Liver (tissue), 9 donors: ENCODE data around the gene PSMD6. TPM values are rescaled to one million over a fixed set of nuclear protein-coding genes. Genes with fewer than 3 reads are reported as not detected.

Experiments
- DNase-seq: peaks from one replicate; pipeline ENCODE4 v3.0.0-alpha.2; 2017; ENCODE audit warnings: low spot score
- H3K27ac ChIP-seq, 2 donors: one replicate each; pipeline ENCODE4 v1.7.0; 2013; ENCODE audit warnings: inconsistent platforms in 2 of 2, low read length in 2 of 2, control low read depth in 1 of 2, low read depth in 1 of 2, mild to moderate bottlenecking in 1 of 2
- H3K27me3 ChIP-seq, 4 donors: one replicate each; pipeline versions ENCODE4 v1.6.1 to v1.7.0; 2013; ENCODE audit warnings: low read length in 3 of 4, inconsistent platforms in 1 of 4, mild to moderate bottlenecking in 1 of 4, moderate library complexity in 1 of 4; ENCODE audit not compliant: control insufficient read depth in 4 of 4, insufficient read depth in 4 of 4
- H3K36me3 ChIP-seq, 4 donors: one replicate each; pipeline versions ENCODE4 v1.6.1 to v1.7.0; 2013; ENCODE audit warnings: low read length in 3 of 4, mild to moderate bottlenecking in 3 of 4, low read depth in 1 of 4, moderate library complexity in 1 of 4; ENCODE audit not compliant: control insufficient read depth in 4 of 4, insufficient read depth in 3 of 4
- H3K4me1 ChIP-seq, 4 donors: one replicate each; pipeline versions ENCODE4 v1.6.1 to v1.7.0; 2013; ENCODE audit warnings: low read length in 3 of 4, mild to moderate bottlenecking in 3 of 4, moderate library complexity in 1 of 4; ENCODE audit not compliant: control insufficient read depth in 4 of 4, insufficient read depth in 4 of 4
- H3K4me3 ChIP-seq, 3 donors: one replicate each; pipeline versions ENCODE4 v1.6.1 to v1.7.0; 2013; ENCODE audit warnings: low read length in 3 of 3, control low read depth in 1 of 3, low read depth in 1 of 3, mild to moderate bottlenecking in 1 of 3
- H3K9ac ChIP-seq, 2 donors: one replicate each; pipeline ENCODE4 v1.7.0; 2013; ENCODE audit warnings: low read length in 2 of 2, mild to moderate bottlenecking in 2 of 2, moderate library complexity in 2 of 2, control low read depth in 1 of 2, low read depth in 1 of 2
- H3K9me3 ChIP-seq, 4 donors: one replicate each; pipeline versions ENCODE4 v1.6.1 to v1.7.0; 2013; ENCODE audit warnings: low read length in 3 of 4; ENCODE audit not compliant: control insufficient read depth in 4 of 4
- ATF3 ChIP-seq: IDR thresholded peaks from 2 replicates; pipeline ENCODE4 v1.6.1; 2016; ENCODE audit warnings: antibody characterized with exemption
- CTCF ChIP-seq: fragments of 150-350 bp; IDR thresholded peaks from 2 replicates; pipeline ENCODE4 v1.5.1; 2017; ENCODE audit warnings: improper control_type of control experiment, low read depth, low read length; ENCODE audit not compliant: missing input control
- EGR1 ChIP-seq, 2 donors: IDR thresholded peaks; 2 replicates each; pipeline ENCODE4 v1.6.1; 2016 to 2018; ENCODE audit warnings: antibody characterized with exemption in 2 of 2, low read depth in 2 of 2
- FOXA1 ChIP-seq: IDR thresholded peaks from 2 replicates; pipeline ENCODE4 v1.6.1; 2016; ENCODE audit warnings: antibody characterized with exemption
- FOXA2 ChIP-seq: IDR thresholded peaks from 2 replicates; pipeline ENCODE4 v1.6.1; 2016; ENCODE audit warnings: antibody characterized with exemption
- HNF4A ChIP-seq, 2 donors: conservative IDR thresholded peaks; 2 replicates each; pipeline ENCODE4 v1.6.1; 2016; ENCODE audit warnings: antibody characterized with exemption in 2 of 2, mild to moderate bottlenecking in 2 of 2
- HNF4G ChIP-seq: IDR thresholded peaks from 2 replicates; pipeline ENCODE4 v1.6.1; 2016; ENCODE audit warnings: antibody characterized with exemption
- JUND ChIP-seq, 2 donors: IDR thresholded peaks; 2 replicates each; pipeline ENCODE4 v1.6.1; 2016; ENCODE audit warnings: antibody characterized with exemption in 2 of 2
- MAX ChIP-seq: IDR thresholded peaks from 2 replicates; pipeline ENCODE4 v1.6.1; 2016; ENCODE audit warnings: antibody characterized with exemption
- RAD21 ChIP-seq, 2 donors: IDR thresholded peaks; 2 replicates each; pipeline ENCODE4 v1.6.1; 2016; ENCODE audit warnings: antibody characterized with exemption in 2 of 2, mild to moderate bottlenecking in 2 of 2
- REST ChIP-seq: IDR thresholded peaks from 2 replicates; pipeline ENCODE4 v1.6.1; 2016; ENCODE audit warnings: antibody characterized with exemption, mild to moderate bottlenecking
- RXRA ChIP-seq, 2 donors: IDR thresholded peaks; 2 replicates each; pipeline ENCODE4 v1.6.1; 2017 to 2018; ENCODE audit warnings: antibody characterized with exemption in 2 of 2, mild to moderate bottlenecking in 1 of 2
- SP1 ChIP-seq: IDR thresholded peaks from 2 replicates; pipeline ENCODE4 v1.6.1; 2018; ENCODE audit warnings: antibody characterized with exemption, mild to moderate bottlenecking
- TAF1 ChIP-seq: conservative IDR thresholded peaks from 2 replicates; pipeline ENCODE4 v1.6.1; 2016; ENCODE audit warnings: antibody characterized with exemption, mild to moderate bottlenecking
- YY1 ChIP-seq: IDR thresholded peaks from 2 replicates; pipeline ENCODE4 v1.6.1; 2016; ENCODE audit warnings: antibody characterized with exemption, mild to moderate bottlenecking
- WGBS: extraction: QIAGEN DNeasy Blood & Tissue Kit; methylation state at CpG from one replicate; pipeline ENCODE4 v1.1.7; 2013; 5-methylcytosine and 5-hydroxymethylcytosine counted together
- polyA plus RNA-seq, 2 donors: library from polyadenylated mRNA; stranded (reverse) in 1 of 2; unstranded in 1 of 2; fragments of 200-250 nt in 1 of 2; fragments of >200 nt in 1 of 2; fragmentation: Nextera tagmentation in 1 of 2; extraction: Ambion mirVana in 1 of 2; gene quantifications; one replicate each; pipeline versions ENCODE4 v1.2.1 to v1.2.3, GENCODE V29; 2013 to 2015
- total RNA-seq, 2 donors: library from RNA; depleted of rRNA; stranded (reverse); fragments of >200 nt; gene quantifications; one replicate each; pipeline ENCODE4 v1.2.3, GENCODE V29; 2014
- donor health status: healthy.
- donor health status: healthy.
- donor health status: healthy.
- donor health status: healthy.
- donor health status: healthy.

Gene PSMD6
- total and polyA plus RNA-seq, 4 donors = 49.3 to 72.7 (median 54.9) TPM

- Histone ChIP-seq H3K36me3 (peaks cover 10 to 36% (median 28%) of the 10 kb centered on the region in 4 donors), H3K9ac (no peak overlapping the region), H3K27me3 (no peaks in the 10 kb centered on the region), H3K27ac (no peak overlapping the region), H3K4me3 (no peak overlapping the region), H3K4me1 (peaks cover 0 to 17% (median 13%) of the 10 kb centered on the region in 4 donors), H3K9me3 (no peaks in the 10 kb centered on the region)
- DNase-seq = no peak
- 26% methylated on average over 2 of the region's 2 CpGs for WGBS
- no peak for TF ChIP-seq RXRA (IDR thresholded peaks at IDR 0.05)
- no peak for TF ChIP-seq YY1
- TF ChIP-seq SP1 = no peak
- no peak for TF ChIP-seq TAF1
- TF ChIP-seq REST = no peak
- TF ChIP-seq MAX = no peak
- TF ChIP-seq ATF3 = no peak
- no peak for TF ChIP-seq CTCF
Observed at GRCh38 chr3:64003589-64003988, 19.7 kb downstream of the PSMD6 start.

GRCh38 chr3:64002233-64002632 is 21.1 kb downstream of the PSMD6 start:
- no peak for TF ChIP-seq HNF4G
- TF ChIP-seq RAD21 (IDR thresholded peaks at IDR 0.05) = no peak
- no peak for TF ChIP-seq RXRA (IDR thresholded peaks at IDR 0.05)
- no peak for TF ChIP-seq MAX
- TF ChIP-seq HNF4A (conservative IDR thresholded peaks at IDR 0.05) = no peak
- Histone ChIP-seq H3K4me3 (no peak overlapping the region), H3K9me3 (no peaks in the 10 kb centered on the region), H3K27me3 (no peaks in the 10 kb centered on the region), H3K9ac (no peak overlapping the region), H3K4me1 (peaks cover 0 to 26% (median 17%) of the 10 kb centered on the region in 4 donors), H3K36me3 (peaks cover 8 to 35% (median 18%) of the 10 kb centered on the region in 4 donors), H3K27ac (no peak overlapping the region)
- WGBS = 97% methylated on average over 4 of the region's 4 CpGs
- DNase-seq = no peak

GRCh38 chr3:64000453-64001055 is 22.7 kb downstream of the PSMD6 start:
- Histone ChIP-seq H3K9ac (no peak overlapping the region), H3K4me3 (no peak overlapping the region), H3K27me3 (no peaks in the 10 kb centered on the region), H3K27ac (no peak overlapping the region), H3K36me3 (peaks cover 5 to 31% (median 17%) of the 10 kb centered on the region in 4 donors), H3K4me1 (peaks cover 0 to 26% (median 15%) of the 10 kb centered on the region in 4 donors), H3K9me3 (no peaks in the 10 kb centered on the region)
- no peak for DNase-seq
- 94% methylated on average over 9 of the region's 9 CpGs for WGBS
- TF ChIP-seq FOXA2 (no peak), EGR1 (IDR thresholded peaks at IDR 0.05; ENCODE audit: low read depth in 2 of 2) (no peak), FOXA1 (no peak), RAD21 (IDR thresholded peaks at IDR 0.05) (no peak), YY1 (no peak), TAF1 (no peak), JUND (IDR thresholded peaks at IDR 0.05) (no peak), REST (no peak), ATF3 (no peak)
